Posterior cingulate gyrus (tissue), 11 donors: Measurements from ENCODE around the gene FAM83G.
"Not testable (repeated sequence)": the region's sequence is repeated elsewhere in the genome, so short reads cannot be mapped to it uniquely, and the experiment has no call there.

ENCODE experiments used
- DNase-seq, 10 donors: peaks; one replicate each; pipeline versions ENCODE4 v3.0.0 to v3.0.0-alpha.2; 2020 to 2021; ENCODE audit warnings: mixed read lengths in 3 of 10
- intact Hi-C: fragments of 100-400 bp; cut with DNase I; formaldehyde crosslinking; loops from one replicate; pipeline ENCODE4 v1.15.1; 2023

The FAM83G gene

GRCh38 chr17:18933102-18934058 lies 71.2 kb downstream of the FAM83G start:
- intact Hi-C loops = no loop called here
- no peak for DNase-seq

- intact Hi-C loops = no loop called here
- DNase-seq = no peak
Observed at GRCh38 chr17:18932360-18933055, 72.1 kb downstream of the FAM83G start.

GRCh38 chr17:18928628-18929125 lies 75.9 kb downstream of the FAM83G start:
- intact Hi-C loops = no loop called here
- DNase-seq = no peak

DNA sequence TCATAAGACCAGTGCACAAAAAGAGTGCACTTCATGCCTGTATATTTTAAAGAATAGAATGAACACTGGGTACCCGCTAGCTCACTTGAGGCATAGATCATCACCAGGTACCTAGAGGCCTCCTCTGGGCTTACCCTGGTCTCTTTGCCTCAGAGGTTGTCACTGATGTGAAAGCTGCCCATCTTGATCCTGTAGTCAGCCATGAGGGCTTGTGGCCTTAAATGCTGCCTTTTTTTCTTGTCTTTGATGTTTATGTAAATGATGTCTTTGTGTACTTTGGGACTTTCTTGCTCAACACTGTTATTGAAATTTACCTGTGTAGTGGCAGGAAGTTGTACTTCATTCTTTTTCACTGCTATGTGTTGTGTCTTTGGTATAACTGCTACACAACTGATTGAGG lies 79.4 kb downstream of the FAM83G start:
- DNase-seq = no peak
- intact Hi-C loops = no loop called here

GRCh38 chr17:18922596-18922995 lies 82.0 kb downstream of the FAM83G start:
- intact Hi-C loops, DNase-seq: not testable (repeated sequence)

DNA sequence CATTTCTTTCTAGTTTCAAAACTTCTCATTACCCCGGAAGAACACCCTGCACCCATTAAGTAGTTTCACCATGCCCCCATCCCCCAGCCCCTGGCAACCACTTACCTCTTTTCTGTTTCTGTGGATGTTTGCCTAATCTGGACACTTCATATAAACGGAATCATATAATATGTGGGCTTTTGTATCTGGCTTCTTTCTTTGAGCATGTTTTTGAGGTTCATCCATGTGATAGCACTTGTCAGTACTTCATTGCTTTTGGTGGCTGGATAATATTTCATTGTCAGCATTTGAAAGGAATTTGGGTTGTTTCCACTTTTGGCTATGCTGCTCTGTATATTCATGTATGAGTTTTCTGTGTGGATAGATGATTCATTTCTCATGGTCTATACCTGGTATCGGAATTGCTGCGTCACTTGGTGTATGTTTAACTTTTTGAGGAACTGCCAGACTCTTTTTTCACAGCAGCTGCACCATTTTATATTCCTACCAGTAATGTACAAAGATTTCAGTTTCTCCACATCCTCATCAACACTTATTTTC lies 82.6 kb downstream of the FAM83G start:
- DNase-seq = no peak

DNA sequence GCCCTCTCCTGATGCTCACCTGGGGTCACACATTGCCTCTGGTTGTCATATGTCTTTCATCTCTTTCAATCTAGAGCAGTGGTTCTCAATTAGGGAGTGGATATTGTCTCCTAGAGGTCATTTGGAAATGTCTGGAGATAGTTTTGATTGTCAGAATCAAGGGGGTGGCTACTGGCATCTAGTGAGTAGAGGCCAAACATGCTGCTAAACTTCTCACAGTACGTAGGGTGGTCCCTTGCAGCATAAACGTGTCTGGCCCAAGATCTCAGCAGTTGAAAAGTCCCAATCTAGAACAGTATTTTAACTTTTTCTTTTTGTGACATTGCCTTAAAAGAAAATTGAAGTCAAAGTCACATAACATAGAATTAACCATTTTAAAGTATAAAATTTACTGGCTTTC lies 83.1 kb downstream of the FAM83G start:
- no peak for DNase-seq
- intact Hi-C loops = no loop called here

More for the DNA sequence above, 82.6 kb downstream of the FAM83G start:
- intact Hi-C loops = no loop called here

- intact Hi-C loops = no loop called here
- no peak for DNase-seq
Observed at GRCh38 chr17:18920911-18921441, 83.6 kb downstream of the FAM83G start.

DNA sequence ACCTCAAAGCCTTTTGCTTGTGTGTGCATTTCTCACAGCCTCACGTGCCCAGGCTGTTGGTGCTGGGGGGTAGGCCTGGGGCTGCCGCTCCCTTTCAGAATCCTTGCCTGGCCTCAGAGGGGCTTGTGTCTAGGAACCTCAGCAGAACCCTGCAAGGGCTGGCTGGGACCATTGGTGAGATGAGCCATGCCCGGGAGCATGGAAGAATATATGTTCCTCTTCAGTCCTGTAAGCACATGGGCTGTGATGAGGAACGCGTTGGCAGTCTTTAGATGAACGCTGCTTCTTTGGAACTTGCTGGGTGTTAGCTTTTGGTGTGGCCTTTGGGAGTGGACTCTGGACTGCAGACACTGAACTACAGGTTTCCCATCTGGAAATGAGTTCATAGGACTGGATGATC lies 84.6 kb downstream of the FAM83G start:
- DNase-seq = no peak
- intact Hi-C loops = no loop called here
